H1 (cell line): Measurements from ENCODE around the gene RAB44.

ENCODE experiments used
- CREB1 ChIP-seq: IDR thresholded peaks from 2 replicates; pipeline ENCODE4 v1.6.1; 2012; ENCODE audit warnings: inconsistent platforms
- CTCF ChIP-seq, 3 experiments: IDR thresholded peaks; 1 replicate in 2 of 3; 2 replicates in 1 of 3; pipeline versions ENCODE4 v1.5.1 to v1.6.1; 2011; ENCODE audit warnings: low read length in 3 of 3, mild to moderate bottlenecking in 3 of 3, inconsistent platforms in 2 of 3, low read depth in 1 of 3, moderate library complexity in 1 of 3; ENCODE audit not compliant: insufficient read depth in 1 of 3; ENCODE audit errors: control extremely low read depth in 1 of 3
- FOSL1 ChIP-seq: IDR thresholded peaks from 2 replicates; pipeline ENCODE4 v1.6.1; 2011; ENCODE audit warnings: mild to moderate bottlenecking, low read depth, low read length, moderate library complexity; ENCODE audit not compliant: insufficient read depth
- GTF2F1 ChIP-seq: IDR thresholded peaks from 2 replicates; pipeline ENCODE4 v1.6.1; 2012; ENCODE audit warnings: low read depth, low read length, improper control_type of control experiment, borderline replicate concordance
- JUN ChIP-seq: IDR thresholded peaks from 2 replicates; pipeline ENCODE4 v1.6.1; 2011; ENCODE audit warnings: low read depth, mild to moderate bottlenecking, improper control_type of control experiment, low read length
- JUND ChIP-seq: IDR thresholded peaks from 2 replicates; pipeline ENCODE4 v1.6.1; 2011; ENCODE audit warnings: mild to moderate bottlenecking, improper control_type of control experiment, low read length
- KDM5A ChIP-seq: fragments of 200-600 bp; IDR thresholded peaks from 2 replicates; pipeline ENCODE4 v1.7.1; 2012; ENCODE audit warnings: mild to moderate bottlenecking, low read length, inconsistent platforms, mixed read lengths
- POLR2A ChIP-seq, 2 experiments: IDR thresholded peaks; 1 replicate in 1 of 2; 2 replicates in 1 of 2; pipeline ENCODE4 v1.6.1; 2011; ENCODE audit warnings: low read depth in 2 of 2, low read length in 2 of 2, mild to moderate bottlenecking in 2 of 2; ENCODE audit errors: control extremely low read depth in 1 of 2
- POLR2AphosphoS5 ChIP-seq: IDR thresholded peaks from 2 replicates; pipeline ENCODE4 v1.6.1; 2011; ENCODE audit warnings: low read depth, low read length
- RFX5 ChIP-seq: IDR thresholded peaks from 2 replicates; pipeline ENCODE4 v1.6.1; 2011; ENCODE audit warnings: low read depth, low read length, improper control_type of control experiment, borderline replicate concordance
- SAP30 ChIP-seq: fragments of 300-600 bp; sonication (generic); IDR thresholded peaks from 2 replicates; pipeline ENCODE4 v1.7.1; 2012; ENCODE audit warnings: low read length, moderate library complexity, mild to moderate bottlenecking, inconsistent platforms; ENCODE audit not compliant: insufficient read depth, insufficient replicate concordance
- TCF12 ChIP-seq: IDR thresholded peaks from 2 replicates; pipeline ENCODE4 v1.6.1; 2011; ENCODE audit warnings: low read depth, mild to moderate bottlenecking, low read length
- USF2 ChIP-seq: IDR thresholded peaks from 2 replicates; pipeline ENCODE4 v1.6.1; 2011; ENCODE audit warnings: low read length, improper control_type of control experiment
- YY1 ChIP-seq: IDR thresholded peaks from 2 replicates; pipeline ENCODE4 v1.6.1; 2011; ENCODE audit warnings: low read depth, mild to moderate bottlenecking, low read length

GRCh38 chr6:36762123-36762522, 64.5 kb downstream of the RAB44 start:
- TF ChIP-seq POLR2A (IDR thresholded peaks at IDR 0.05; ENCODE audit: control extremely low read depth in 1 of 2, low read depth in 2 of 2, low read length in 2 of 2) (no peak), GTF2F1 (no peak), JUND (no peak), RFX5 (no peak), CTCF (IDR thresholded peaks at IDR 0.05; ENCODE audit: control extremely low read depth in 1 of 3, insufficient read depth in 1 of 3, low read depth in 1 of 3, low read length in 3 of 3) (no peak), JUN (no peak), FOSL1 (no peak), USF2 (no peak), POLR2AphosphoS5 (no peak), CREB1 (no peak), KDM5A (no peak), YY1 (no peak), TCF12 (no peak), SAP30 (no peak)
